ENCODE data around the gene LRBA. TPM values are rescaled to one million over a fixed set of nuclear protein-coding genes. Genes with fewer than 3 reads are reported as not detected.
"Not testable (repeated sequence)": the region's sequence is repeated elsewhere in the genome, so short reads cannot be mapped to it uniquely, and the experiment has no call there.

Gene LRBA
- polyA plus RNA-seq, 1 experiment = 23.4 TPM

DNA sequence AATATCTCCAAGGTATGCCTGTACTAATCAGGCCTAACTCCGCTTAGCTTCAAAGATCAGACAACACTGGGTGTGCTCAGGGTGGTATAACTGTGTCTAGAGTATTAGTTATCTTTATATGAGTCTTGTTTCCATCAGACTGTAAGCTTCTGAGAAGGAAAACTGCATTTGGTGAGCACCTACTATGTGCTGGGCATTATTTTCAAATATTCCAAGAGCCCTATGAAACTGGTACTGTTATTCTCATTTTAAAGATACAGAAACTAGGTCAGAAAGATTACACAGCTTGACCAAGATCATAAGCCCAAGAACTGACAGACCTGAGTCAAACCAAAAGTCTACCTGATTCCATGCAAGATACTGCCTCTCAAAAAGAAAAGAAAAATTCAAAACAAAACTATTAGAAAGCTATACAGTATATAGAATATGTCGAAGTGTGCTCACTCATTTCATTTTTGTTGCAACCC lies 44.4 kb downstream of the LRBA start:
- Histone ChIP-seq H3K4me3 (ENCODE audit: low read depth, low read length) (no peak overlapping the region), H3K9me3 (ENCODE audit: control insufficient read depth, insufficient read depth, low read length) (no peaks in the 10 kb centered on the region), H3K27ac (ENCODE audit: low read depth, low read length) (no peak overlapping the region), H3K27me3 (ENCODE audit: control insufficient read depth, insufficient read depth, low read length) (no peaks in the 10 kb centered on the region)
- DNase-seq (ENCODE audit: low read depth, low spot score) = no peak
- TF ChIP-seq, protein P1, sequence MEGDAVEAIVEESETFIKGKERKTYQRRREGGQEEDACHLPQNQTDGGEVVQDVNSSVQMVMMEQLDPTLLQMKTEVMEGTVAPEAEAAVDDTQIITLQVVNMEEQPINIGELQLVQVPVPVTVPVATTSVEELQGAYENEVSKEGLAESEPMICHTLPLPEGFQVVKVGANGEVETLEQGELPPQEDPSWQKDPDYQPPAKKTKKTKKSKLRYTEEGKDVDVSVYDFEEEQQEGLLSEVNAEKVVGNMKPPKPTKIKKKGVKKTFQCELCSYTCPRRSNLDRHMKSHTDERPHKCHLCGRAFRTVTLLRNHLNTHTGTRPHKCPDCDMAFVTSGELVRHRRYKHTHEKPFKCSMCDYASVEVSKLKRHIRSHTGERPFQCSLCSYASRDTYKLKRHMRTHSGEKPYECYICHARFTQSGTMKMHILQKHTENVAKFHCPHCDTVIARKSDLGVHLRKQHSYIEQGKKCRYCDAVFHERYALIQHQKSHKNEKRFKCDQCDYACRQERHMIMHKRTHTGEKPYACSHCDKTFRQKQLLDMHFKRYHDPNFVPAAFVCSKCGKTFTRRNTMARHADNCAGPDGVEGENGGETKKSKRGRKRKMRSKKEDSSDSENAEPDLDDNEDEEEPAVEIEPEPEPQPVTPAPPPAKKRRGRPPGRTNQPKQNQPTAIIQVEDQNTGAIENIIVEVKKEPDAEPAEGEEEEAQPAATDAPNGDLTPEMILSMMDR (IDR thresholded peaks at IDR 0.05; ENCODE audit: low read depth, low read length) = no peak
- ChIA-PET POLR2A (no interaction called here), CTCF (interaction anchor here (2.0 kb wide), 1 partner anchor 10 kb away, joined by 11 read pairs; no protein-coding TSS in a partner anchor)

DNA sequence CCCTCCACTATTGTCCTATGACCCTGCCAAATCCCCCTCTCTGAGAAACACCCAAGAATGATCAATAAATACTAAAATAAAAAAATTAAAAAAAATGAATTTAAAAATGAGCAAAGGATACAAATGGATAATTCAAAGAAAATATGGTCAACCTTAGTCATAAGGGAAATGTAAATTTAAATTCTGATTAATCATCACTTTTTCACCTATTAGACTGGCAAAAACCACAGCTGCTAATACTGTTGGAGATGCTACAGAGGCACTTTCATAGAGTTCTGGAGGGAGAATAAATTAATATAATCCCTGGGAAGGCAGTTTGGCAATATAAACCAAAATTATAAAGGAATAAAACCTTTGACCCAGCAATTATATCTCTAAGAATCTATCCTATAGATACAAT lies 50.3 kb downstream of the LRBA start:
- H3K9me3 ChIP-seq (ENCODE audit: control insufficient read depth, insufficient read depth, low read length) = no peaks in the 10 kb centered on the region; the same call in 1 of the 2 replicates
- no peak overlapping the region for H3K27ac ChIP-seq (ENCODE audit: low read depth, low read length)
- no peak for DNase-seq (ENCODE audit: low read depth, low spot score)
- H3K4me3 ChIP-seq (ENCODE audit: low read depth, low read length) = no peak overlapping the region
- H3K27me3 ChIP-seq (ENCODE audit: control insufficient read depth, insufficient read depth, low read length) = no peaks in the 10 kb centered on the region
- ChIA-PET POLR2A (no interaction called here), CTCF (interaction anchor here (0.8 kb wide), 1 partner anchor 1323 kb away, joined by 5 read pairs; no protein-coding TSS in a partner anchor)
- TF ChIP-seq, protein P1 (IDR thresholded peaks at IDR 0.05; ENCODE audit: low read depth, low read length) = no peak

DNA sequence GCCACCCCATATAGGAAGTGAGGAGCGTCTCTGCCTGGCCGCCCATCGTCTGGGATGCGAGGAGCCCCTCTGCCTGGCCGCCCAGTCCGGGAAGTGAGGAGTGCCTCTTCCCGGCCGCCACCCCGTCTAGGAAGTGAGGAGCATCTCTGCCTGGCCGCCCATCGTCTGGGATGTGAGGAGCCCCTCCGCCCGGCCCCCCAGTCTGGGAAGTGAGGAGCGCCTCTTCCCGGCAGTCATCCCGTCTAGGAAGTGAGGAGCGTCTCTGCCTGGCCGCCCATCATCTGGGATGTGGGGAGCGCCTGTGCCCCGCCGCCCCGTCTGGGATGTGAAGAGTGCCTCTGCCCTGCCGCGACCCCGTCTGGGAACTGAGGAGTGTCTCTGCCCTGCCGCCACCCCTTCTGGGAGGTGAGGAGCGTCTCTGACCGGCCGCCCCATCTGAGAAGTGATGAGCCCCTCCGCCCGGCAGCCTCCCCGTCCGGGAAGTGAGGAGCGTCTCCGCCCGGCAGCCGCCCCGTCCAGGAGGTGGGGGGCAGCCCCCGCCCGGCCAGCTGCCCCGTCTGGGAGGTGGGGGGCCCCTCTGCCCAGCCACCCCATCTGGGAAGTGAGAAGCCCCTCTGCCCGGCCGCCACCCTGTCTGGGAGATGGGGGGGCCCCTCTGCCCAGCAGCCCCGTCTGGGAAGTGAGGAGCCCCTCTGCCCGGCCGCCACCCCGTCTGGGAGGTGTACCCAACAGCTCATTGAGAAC lies 51.3 kb downstream of the LRBA start:
- DNase-seq (ENCODE audit: low read depth, low spot score); POLR2A ChIA-PET; H3K27me3 ChIP-seq (ENCODE audit: control insufficient read depth, insufficient read depth, low read length); H3K4me3 ChIP-seq (ENCODE audit: low read depth, low read length); H3K9me3 ChIP-seq (ENCODE audit: control insufficient read depth, insufficient read depth, low read length); H3K27ac ChIP-seq (ENCODE audit: low read depth, low read length): not testable (repeated sequence)
- CTCF ChIA-PET = interaction anchor here (0.8 kb wide), 1 partner anchor 1322 kb away, joined by 5 read pairs; no protein-coding TSS in a partner anchor

DNA sequence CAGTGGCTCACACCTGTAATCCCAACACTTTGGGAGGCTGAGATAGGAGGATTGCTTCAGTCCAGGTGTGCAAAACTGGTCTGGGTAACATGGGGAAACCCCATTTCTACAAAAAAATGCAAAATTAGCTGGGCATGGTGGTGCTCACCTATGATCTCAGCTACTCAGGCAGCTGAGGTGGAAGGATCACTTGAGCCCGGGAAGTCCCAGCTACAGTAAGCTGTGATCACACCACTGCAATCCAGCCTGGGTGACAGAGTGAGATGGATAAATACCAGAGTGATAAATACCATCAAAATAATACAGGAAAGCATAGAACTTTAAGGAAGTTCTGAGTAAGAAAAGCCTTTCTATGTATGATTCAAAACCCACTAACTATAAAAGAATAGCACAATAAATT lies 52.8 kb downstream of the LRBA start:
- CTCF ChIA-PET = no interaction called here
- H3K27me3 ChIP-seq (ENCODE audit: control insufficient read depth, insufficient read depth, low read length) = no peaks in the 10 kb centered on the region
- POLR2A ChIA-PET = interaction anchor here (0.6 kb wide), 1 partner anchor 14 kb away, joined by 9 read pairs; no protein-coding TSS in a partner anchor

DNA sequence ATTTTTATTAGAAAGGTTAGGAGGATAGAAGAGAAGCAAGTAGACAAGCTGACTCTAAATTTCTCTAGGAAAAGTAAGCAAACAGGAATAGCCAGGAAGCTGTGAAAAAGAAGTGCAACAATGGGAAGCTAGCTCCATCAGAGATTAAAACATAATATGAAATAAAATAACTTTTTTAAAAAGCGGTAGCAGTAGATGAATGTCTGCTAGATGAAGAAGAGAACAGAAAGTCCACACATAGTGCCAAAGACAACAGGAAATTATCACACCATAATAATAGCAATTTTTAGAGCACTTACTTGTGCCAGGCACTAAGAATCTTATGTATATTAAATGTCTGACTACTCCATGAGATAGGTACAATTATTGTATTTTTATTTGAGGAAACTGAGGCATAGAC lies 53.5 kb downstream of the LRBA start:
- POLR2A ChIA-PET = no interaction called here
- Histone ChIP-seq H3K9me3 (ENCODE audit: control insufficient read depth, insufficient read depth, low read length) (peaks cover 4% of the 10 kb centered on the region; the same call in 1 of the 2 replicates), H3K4me3 (ENCODE audit: low read depth, low read length) (no peak overlapping the region), H3K27me3 (ENCODE audit: control insufficient read depth, insufficient read depth, low read length) (no peaks in the 10 kb centered on the region), H3K27ac (ENCODE audit: low read depth, low read length) (no peak overlapping the region)
- CTCF ChIA-PET = interaction anchor here (1.0 to 1.7 kb wide), 3 partner anchors 10 to 66 kb away, joined by 3 to 11 read pairs (median 5); no protein-coding TSS in a partner anchor
- TF ChIP-seq, protein P1 (IDR thresholded peaks at IDR 0.05; ENCODE audit: low read depth, low read length) = no peak
- no peak for DNase-seq (ENCODE audit: low read depth, low spot score)

More for the DNA sequence above, 52.8 kb downstream of the LRBA start:
- no peak overlapping the region for H3K4me3 ChIP-seq (ENCODE audit: low read depth, low read length)
- no peak overlapping the region for H3K27ac ChIP-seq (ENCODE audit: low read depth, low read length)
- DNase-seq (ENCODE audit: low read depth, low spot score) = no peak
- TF ChIP-seq, protein P1 (IDR thresholded peaks at IDR 0.05; ENCODE audit: low read depth, low read length) = no peak
- H3K9me3 ChIP-seq (ENCODE audit: control insufficient read depth, insufficient read depth, low read length) = peaks cover 4% of the 10 kb centered on the region; the same call in 1 of the 2 replicates

All from AG04450 (cell line).